Glutamatergic neuron (in vitro differentiated cells): ENCODE data around the gene ELMOD1. TPM values are rescaled to one million over a fixed set of nuclear protein-coding genes. Genes with fewer than 3 reads are reported as not detected.

ENCODE experiments used
- DNase-seq: peaks from one replicate; pipeline ENCODE4 v3.0.0; 2022
- H3K27ac Mint-ChIP-seq: one replicate; pipeline ENCODE4 v1.8.0; 2020; ENCODE audit warnings: mild to moderate bottlenecking, mixed read lengths, inconsistent platforms; ENCODE audit not compliant: unreplicated experiment
- H3K27me3 Mint-ChIP-seq: one replicate; pipeline ENCODE4 v1.8.0; 2020; ENCODE audit warnings: mild to moderate bottlenecking, moderate library complexity, mixed read lengths, inconsistent platforms; ENCODE audit not compliant: unreplicated experiment
- H3K36me3 Mint-ChIP-seq: one replicate; pipeline ENCODE4 v1.8.0; 2020; ENCODE audit warnings: mild to moderate bottlenecking, mixed read lengths, inconsistent platforms; ENCODE audit not compliant: unreplicated experiment
- H3K4me1 Mint-ChIP-seq: one replicate; pipeline ENCODE4 v1.8.0; 2020; ENCODE audit warnings: mild to moderate bottlenecking, low read depth, mixed read lengths, inconsistent platforms; ENCODE audit not compliant: unreplicated experiment
- H3K4me3 Mint-ChIP-seq: one replicate; pipeline ENCODE4 v1.8.0; 2020; ENCODE audit warnings: mild to moderate bottlenecking, mixed read lengths, inconsistent platforms; ENCODE audit not compliant: unreplicated experiment
- H3K9me3 Mint-ChIP-seq: one replicate; pipeline ENCODE4 v1.8.0; 2020; ENCODE audit warnings: mild to moderate bottlenecking, moderate library complexity, mixed read lengths, inconsistent platforms; ENCODE audit not compliant: unreplicated experiment
- total RNA-seq: library from RNA; stranded (reverse); fragmentation: NEBNext Ultra II Directional; extraction: Animal tissue kit (Norgen Biotek cat#: 25700); gene quantifications from one replicate; pipeline ENCODE4 v1.2.1, GENCODE V29; 2021; ENCODE audit not compliant: unreplicated experiment
- TF ChIP-seq, protein P1 (sequence below): fragments of 200-600 bp; sonication (generic); IDR thresholded peaks from one replicate; pipeline ENCODE4 v1.5.0; 2021; ENCODE audit not compliant: partially characterized antibody, unreplicated experiment

The ELMOD1 gene
- total RNA-seq, 1 donor from 2014 or later, result 0.81 TPM

DNA sequence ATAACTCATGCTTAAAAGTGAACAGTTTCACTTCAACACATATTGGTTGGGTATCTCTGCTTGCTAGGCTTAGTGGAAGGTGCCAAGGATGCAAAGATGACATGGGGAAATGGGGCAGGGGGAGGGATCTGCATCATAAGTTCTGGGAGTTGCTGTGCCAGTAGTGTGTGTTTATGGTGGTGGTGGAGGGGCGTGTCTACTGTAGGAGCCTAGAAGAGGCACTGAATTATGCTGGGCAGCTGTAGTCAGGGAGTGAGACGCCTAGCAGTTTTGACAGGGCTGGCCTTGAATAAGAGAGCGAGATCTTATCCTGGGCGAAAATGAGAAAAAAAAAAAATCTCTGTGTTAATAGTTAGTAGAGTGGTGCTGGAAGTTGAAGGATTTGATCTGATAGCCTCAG is 3.0 kb downstream of the ELMOD1 start:
- H3K27me3 Mint-ChIP-seq, result peaks cover 24% of the 10 kb centered on the region
- peaks cover 9% of the 10 kb centered on the region for H3K9me3 Mint-ChIP-seq
- peaks cover 11% of the 10 kb centered on the region for H3K4me1 Mint-ChIP-seq
- no peak overlapping the region for H3K4me3 Mint-ChIP-seq
- no peak for DNase-seq
- TF ChIP-seq, protein P1, sequence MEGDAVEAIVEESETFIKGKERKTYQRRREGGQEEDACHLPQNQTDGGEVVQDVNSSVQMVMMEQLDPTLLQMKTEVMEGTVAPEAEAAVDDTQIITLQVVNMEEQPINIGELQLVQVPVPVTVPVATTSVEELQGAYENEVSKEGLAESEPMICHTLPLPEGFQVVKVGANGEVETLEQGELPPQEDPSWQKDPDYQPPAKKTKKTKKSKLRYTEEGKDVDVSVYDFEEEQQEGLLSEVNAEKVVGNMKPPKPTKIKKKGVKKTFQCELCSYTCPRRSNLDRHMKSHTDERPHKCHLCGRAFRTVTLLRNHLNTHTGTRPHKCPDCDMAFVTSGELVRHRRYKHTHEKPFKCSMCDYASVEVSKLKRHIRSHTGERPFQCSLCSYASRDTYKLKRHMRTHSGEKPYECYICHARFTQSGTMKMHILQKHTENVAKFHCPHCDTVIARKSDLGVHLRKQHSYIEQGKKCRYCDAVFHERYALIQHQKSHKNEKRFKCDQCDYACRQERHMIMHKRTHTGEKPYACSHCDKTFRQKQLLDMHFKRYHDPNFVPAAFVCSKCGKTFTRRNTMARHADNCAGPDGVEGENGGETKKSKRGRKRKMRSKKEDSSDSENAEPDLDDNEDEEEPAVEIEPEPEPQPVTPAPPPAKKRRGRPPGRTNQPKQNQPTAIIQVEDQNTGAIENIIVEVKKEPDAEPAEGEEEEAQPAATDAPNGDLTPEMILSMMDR, result no peak
- H3K27ac Mint-ChIP-seq, result no peak overlapping the region
- H3K36me3 Mint-ChIP-seq, result no peaks in the 10 kb centered on the region

DNA sequence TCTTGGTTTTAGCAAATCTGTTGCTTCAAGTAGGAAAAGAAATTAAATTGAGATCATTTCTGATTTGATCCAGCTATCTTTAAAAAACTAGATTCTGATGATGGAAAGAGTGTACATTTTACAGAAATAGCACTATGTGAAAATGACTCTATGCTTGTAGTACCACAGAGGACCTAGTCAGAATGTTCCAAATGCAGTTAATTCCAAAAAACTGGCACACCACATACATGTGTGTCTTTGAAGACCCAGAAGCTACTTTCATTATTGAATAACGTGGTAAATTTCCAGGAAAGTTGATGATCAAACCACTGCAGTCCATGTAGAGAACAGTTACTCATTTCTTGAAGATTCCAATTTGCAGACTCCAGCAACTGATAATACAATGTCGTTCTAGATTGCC is 3.8 kb downstream of the ELMOD1 start:
- TF ChIP-seq, protein P1, result no peak
- Mint-ChIP-seq H3K27ac (no peak overlapping the region), H3K9me3 (peaks cover 8% of the 10 kb centered on the region), H3K27me3 (peaks cover 20% of the 10 kb centered on the region), H3K4me3 (no peak overlapping the region), H3K4me1 (peaks cover 11% of the 10 kb centered on the region), H3K36me3 (no peaks in the 10 kb centered on the region)
- DNase-seq, result no peak

DNA sequence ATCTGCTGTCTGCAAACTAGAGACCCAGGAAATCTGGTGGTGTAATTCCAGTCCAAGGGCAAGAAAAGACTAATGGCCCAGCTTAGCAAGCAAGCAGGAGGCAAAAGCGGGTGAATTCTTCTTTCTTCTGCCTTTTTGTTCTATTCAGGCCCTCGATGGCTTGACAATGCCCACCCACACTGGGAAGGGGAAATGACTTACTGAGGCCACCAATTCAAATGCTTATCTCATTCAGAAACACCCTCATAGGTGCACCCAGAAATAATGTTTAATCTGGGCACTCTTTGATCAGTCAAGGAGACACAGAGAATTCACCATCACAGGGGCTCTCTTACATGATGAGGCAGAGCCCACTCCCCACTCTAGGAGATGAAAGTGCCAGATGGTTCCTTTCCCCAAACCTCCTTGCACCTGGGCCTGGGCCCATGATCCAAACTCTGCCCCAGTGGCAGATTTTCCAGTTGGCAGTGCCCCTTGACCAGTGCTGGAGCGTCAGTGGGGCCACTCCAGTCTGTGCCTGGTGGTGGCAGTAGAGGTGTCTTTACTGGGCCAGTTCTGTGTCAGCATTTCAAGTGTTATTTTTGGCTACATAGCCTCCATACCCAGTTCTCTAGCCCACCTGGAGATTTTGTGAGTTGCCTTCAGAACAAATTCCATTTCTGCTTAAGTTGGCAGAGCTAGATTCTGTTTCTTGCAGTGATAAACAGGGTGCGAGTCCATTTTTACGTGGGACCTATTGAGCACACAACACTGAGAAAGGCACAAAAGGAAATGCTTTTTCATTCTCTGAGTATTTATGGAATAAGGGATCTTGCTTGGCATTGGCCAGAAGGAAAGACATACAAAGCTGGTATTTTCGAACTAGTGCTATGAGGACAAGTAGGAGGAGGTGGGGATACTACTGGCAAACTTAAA is 7.5 kb downstream of the ELMOD1 start:
- Mint-ChIP-seq H3K4me1 (peaks cover 5% of the 10 kb centered on the region), H3K4me3 (no peak overlapping the region), H3K27me3 (peaks cover 7% of the 10 kb centered on the region), H3K9me3 (no peaks in the 10 kb centered on the region), H3K27ac (no peak overlapping the region), H3K36me3 (no peaks in the 10 kb centered on the region)
- TF ChIP-seq, protein P1, result peak; percentile 40
- peak; percentile 33 for DNase-seq

DNA sequence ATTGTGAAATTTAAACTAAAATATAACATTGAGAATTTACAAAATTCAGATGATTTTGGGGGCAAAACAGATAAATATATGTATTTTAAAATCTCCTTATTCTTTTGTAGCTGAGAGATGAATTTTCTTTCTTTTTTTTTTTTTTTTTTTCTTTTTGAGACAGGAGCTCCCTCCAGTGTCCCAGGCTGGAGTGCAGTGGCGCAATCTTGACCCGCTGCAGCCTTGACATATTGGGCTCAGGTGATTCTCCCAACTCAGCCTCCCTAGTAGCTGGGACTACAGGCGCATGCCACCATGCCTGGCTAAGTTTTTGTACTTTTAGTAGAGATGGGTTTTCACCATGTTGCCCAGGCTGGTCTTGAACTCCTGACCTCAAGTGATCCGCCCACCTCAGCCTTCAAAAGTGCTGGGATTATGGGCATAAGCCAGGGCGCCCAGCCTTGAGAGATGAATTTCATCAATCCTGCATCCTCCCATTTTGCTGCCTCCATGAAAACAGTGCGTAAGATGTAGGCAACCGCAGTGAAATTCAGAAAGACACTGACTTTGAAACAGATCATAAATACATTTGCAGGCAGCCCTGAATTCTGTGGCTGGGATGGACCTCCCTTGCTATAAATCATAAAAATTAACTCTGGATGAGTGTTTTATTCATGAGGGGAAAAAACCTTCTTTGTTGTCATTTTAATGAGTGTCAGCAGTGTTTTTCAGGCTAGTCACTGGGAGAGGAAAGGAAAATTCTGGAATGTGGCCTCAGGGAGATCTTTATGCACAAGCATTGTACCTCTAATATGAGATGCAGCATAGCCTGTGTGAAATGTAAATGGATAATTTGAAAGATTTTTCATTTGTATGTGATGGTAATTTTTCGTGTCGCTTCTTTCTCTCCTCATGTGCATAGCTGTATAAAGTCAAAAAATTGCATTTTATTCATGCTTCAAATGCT is 14.4 kb downstream of the ELMOD1 start:
- no peaks in the 10 kb centered on the region for H3K9me3 Mint-ChIP-seq
- H3K4me3 Mint-ChIP-seq, result no peak overlapping the region
- H3K27me3 Mint-ChIP-seq, result peaks cover 4% of the 10 kb centered on the region
- no peak overlapping the region for H3K27ac Mint-ChIP-seq
- no peaks in the 10 kb centered on the region for H3K36me3 Mint-ChIP-seq
- no peak for DNase-seq
- TF ChIP-seq, protein P1, result no peak
- peaks cover 13% of the 10 kb centered on the region for H3K4me1 Mint-ChIP-seq
